Activated CD8-positive, alpha-beta memory T cell treated with anti-CD3 and anti-CD28 coated beads, Interleukin-2, amount 50 U/mL, for 1 hour (primary cell): ENCODE measurements around the gene KIF6.
"Not testable (repeated sequence)": the region's sequence is repeated elsewhere in the genome, so short reads cannot be mapped to it uniquely, and the experiment has no call there.

ENCODE experiments used
- DNase-seq: peaks from one replicate; pipeline ENCODE4 v3.0.0-alpha.2; 2020; ENCODE audit errors: extremely low read depth

Gene KIF6

GRCh38 chr6:39707962-39708683 is 17.1 kb downstream of the KIF6 start:
- DNase-seq = no peak

DNA sequence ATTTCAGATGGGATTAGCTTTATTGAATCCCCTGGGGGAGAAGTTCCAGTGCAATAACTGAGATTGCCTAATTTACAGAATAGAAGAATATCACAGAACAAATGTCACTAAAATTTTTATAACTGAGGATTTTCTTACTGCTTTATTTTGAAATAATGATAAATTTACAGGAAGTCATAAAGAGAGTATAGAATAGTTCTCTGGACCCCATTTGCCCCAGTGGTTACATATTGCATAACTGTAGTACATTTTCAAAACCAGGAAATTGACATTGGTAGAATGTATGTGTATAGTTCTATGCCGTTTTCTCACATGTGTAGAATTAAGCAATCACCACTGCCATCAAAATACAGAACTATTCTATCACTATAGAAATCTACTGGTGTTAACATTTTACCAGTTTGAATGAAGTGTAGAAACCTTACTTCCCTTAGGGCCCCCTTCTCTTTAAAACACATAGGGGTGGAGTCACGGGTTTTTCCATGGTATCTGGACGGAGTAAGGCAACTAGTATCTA is 18.3 kb downstream of the KIF6 start:
- DNase-seq = no peak

DNA sequence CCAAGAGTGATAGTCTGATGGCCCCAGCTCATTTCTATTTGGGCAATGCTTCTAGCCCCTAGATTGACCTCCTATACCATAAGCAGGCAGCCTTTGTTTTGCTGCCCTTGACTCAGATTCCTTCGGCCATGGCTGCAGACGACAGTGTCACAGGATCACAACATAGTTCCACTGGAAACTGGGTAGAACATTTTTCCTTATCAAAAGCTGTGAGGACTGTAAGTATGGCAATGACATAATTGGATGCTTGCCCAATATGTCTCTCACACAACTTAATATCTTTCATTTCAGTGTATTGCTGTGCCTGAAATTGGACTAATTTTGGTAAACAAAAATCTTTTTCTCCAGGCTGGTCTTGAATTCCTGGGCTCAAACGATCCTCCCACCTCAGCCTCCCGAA is 22.9 kb downstream of the KIF6 start:
- no peak for DNase-seq

DNA sequence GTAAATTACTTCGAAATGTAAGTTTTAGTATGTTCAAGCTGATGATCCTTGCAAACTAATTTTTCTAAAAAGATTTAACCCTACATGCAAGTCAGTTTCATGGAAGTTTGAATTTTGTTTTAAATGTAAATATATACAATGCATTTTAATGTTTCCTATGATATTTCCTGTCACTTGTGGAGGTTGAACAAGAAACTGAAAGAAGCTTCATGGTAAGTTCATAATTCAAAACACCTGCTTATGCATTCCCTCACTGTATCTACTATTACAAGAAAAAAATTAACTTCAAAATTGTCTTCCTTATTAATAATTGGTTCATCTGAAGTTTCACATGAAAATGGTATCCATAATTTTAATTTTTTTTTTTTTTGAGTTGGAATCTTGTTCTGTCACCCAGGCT is 24.8 kb downstream of the KIF6 start:
- no peak for DNase-seq

DNA sequence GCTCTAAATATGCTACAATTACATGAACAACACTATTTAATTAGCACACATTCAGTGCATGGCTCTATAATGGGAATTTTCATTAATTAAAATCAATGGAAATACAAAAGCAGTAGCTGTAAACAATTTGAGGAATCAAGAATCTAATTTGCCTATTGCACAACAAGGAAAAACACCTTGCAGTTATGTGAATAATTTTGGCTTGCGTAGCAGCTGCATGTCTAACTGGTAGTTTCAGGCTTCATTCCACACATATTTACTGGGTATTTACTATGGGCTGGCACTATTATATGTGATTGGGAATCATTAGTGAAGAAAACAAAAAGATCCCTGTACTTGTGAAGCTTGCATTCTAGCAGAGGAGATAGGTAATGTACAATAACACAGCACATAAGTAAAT is 26.4 kb downstream of the KIF6 start:
- DNase-seq = no peak

- DNase-seq = no peak
Measured at GRCh38 chr6:39696986-39697788, 28.0 kb downstream of the KIF6 start.

GRCh38 chr6:39695447-39695846 is 29.8 kb downstream of the KIF6 start:
- DNase-seq = no peak

- no peak for DNase-seq
Measured at GRCh38 chr6:39693206-39693605, 32.0 kb downstream of the KIF6 start.

DNA sequence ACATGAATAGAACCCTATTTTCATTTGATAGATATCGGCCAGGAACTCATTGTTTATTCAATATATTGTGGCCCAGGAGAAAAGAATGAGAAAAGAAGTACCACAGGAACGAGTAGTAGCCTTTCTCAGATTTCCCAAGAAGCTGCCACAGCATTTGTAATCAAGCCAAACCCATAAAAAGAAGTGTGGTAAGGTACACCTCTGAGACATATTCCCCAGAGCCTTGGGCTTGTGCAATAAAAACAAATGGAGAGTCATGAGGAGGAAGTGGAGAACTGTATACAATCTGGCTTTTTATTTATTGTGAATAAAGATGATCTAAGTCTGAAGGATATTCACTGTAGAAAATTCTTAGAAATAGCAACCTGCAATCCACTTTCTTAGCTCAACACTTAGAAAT is 36.7 kb downstream of the KIF6 start:
- no peak for DNase-seq

- DNase-seq = no peak
Measured at GRCh38 chr6:39686976-39687375, 38.2 kb downstream of the KIF6 start.

GRCh38 chr6:39685938-39686337 is 39.3 kb downstream of the KIF6 start:
- no peak for DNase-seq

DNA sequence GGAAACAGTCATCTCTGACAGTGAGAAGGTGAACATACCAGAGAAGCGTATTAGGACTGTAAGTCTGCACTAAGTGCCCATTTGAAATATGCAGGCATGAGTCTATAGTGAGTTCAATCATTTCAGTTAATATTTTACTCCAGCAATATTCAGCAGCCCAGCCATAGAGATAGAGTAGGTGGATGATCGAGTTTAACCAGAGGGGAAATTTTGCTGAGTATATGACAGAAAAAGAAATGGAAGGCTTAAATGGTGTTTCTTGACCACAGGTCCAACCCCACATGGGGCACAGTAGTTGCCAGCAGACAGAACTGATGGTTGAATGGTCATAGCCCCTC is 39.8 kb downstream of the KIF6 start:
- no peak for DNase-seq

DNA sequence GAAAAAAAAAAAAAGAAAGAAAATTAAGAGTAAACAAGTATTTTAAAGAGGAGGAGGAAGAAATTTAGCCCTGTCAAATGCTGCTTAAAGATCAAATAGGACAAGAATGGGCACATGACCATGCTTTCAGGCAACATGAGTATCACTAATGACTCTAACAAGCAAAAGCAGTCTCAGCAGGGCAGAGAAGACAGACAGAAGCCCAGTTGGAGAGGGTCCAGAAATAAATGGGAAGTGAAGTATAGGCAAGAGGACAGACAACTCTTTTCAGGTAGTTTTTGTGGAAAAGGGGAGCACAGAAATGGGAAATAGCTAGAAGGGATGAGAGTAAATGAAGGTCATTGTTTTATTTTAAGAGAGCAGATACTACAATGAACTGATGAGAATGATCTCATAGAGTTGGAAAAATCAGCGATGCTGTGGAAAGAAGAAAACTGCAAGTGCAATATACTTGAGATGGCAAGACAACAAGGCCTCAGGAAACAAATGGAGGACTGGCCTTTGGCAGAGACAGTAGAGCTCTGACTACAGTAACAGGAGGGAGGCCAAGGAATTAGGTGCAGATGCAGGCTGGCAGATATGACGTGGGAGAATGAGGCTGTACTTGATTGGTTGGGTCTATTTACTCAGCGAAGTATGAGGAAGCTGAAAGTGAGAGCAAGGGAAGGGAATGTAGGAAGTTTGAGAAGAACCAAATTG is 40.3 kb downstream of the KIF6 start:
- no peak for DNase-seq

DNA sequence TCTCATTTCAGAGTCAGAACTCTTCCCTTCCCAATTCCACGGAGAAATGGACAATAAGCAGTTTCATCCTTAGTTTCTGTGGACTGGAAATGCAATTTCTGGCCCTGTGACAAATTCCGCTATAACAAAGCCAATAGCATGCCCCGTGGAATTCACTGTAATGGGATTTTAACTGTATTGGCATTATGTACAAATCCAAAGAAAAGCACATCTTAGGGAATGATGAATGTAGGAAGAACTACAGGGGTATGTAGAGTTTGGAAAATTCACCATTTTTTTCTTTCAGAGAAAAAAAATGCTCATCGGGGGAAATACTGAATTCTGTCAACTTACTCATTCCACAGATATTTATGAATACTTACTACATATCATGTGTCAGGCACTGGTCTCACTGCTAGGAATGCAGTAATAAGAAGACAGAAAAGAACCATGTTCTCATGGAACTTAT is 43.5 kb downstream of the KIF6 start:
- no peak for DNase-seq

DNA sequence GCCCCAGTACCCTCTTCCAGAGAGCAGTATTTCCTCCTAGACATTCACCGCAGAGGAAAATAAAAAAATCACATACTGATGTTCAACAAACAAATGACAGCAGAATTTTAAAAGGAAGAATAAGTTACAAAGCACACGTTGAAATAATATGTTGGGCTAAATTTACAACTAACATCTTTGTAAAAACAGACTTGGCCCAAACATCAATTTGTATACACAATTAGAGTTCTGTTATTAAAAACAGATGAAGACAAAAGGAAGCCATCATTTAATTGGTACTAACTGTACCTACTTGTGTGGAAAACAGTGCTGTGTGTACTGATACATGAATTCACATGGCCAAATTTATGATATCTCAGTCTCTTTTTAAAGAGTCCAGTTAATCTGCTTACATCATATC is 46.3 kb downstream of the KIF6 start:
- no peak for DNase-seq

GRCh38 chr6:39677318-39677717 is 47.9 kb downstream of the KIF6 start:
- not testable (repeated sequence) for DNase-seq

GRCh38 chr6:39670519-39670918 is 54.7 kb downstream of the KIF6 start:
- DNase-seq = no peak

DNA sequence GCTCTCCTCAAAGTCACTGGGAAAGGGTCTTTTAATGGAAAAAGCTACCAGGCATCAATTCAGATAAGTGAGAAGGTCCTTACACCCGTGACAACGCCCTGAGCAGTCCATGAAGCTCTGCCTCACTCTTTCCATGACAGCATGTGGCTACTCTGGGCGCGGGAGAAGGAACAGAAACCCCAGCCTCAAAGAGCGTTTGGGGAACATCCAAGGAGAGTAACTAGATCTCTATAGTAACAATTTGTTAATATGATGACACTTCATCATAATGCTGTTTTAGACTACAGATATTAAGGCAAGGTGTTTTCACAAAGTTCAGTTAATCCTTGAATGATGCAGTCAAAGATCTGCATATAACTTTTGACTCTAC is 55.2 kb downstream of the KIF6 start:
- no peak for DNase-seq

DNA sequence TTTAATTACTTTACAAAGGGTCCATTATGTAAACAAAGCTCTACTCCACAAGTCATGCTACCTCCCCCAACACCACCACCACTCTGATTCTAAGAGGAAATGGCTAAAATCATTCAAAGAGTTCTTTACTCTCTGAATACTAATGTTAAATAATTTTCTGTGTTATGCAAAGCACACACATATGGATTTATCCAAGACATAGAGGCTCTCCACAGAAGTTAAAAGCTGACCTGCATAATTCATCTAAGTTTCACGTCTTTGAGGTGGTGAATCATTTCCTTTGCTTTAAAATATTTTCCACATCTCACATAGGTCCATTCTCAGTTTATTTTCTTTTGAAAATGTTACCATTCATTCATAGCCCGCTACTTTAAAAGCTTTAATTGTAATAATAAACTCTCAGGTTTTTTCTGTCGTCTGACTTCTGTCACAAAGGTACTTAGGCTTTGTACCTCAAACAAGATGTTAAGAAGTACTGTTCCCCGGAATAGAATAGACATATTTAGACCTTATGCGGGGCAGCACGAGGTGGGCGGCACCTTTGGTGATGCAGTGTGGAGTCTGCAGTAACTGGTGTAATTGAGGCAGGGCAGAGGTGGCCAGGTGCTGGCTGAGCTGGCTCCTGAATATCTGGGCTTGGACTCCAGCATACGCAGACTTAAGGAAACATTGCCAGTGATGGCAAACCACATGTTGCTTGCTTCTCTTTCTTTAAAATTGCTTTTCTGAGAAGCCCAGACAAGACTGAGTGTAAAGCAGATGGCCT is 55.8 kb downstream of the KIF6 start:
- DNase-seq = no peak

DNA sequence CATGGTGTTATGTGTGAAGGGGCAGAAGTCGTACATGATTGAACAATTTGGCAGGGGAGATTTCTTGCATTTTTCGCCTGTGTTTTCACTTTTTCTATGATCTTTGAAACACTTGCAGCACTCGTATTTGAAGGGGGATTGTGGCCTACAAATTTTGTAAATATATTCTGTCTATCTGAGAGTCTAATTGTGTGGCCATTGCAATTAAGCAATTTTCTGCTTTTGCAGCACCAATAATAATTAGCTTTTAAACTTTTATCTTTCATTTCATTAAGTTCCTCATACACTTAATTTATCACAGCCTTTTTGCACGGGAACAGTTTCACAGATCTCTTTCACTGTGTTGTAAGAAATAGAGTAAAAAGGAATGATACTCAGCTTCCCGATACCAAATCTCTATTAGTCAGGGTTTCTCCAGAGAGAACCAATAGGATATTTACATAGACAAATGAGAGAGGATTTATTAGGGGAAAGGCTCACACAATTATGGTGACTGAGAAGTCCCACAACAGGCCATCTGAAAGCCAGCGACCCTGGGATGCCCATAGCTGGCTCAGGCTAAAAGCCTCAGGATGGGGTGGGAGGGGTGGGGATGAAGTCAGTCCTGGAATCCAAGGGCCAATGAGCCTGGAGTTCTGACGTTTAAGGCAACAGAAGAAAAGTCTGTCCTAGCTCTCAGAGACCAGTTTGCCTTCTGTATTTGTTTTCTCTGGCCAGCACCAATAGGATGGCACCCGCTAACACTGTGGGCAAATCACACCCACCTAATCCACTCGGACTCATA is 58.3 kb downstream of the KIF6 start:
- no peak for DNase-seq

- DNase-seq = no peak
Measured at GRCh38 chr6:39665861-39666260, 59.3 kb downstream of the KIF6 start.
